ENCODE data around the gene PCBP2. TPM values are rescaled to one million over a fixed set of nuclear protein-coding genes. Genes with fewer than 3 reads are reported as not detected.

The PCBP2 gene
- total and polyA plus RNA-seq, 2 of the 4 experiments (the other 2 are of a cell fraction): 190 to 586 TPM

DNA sequence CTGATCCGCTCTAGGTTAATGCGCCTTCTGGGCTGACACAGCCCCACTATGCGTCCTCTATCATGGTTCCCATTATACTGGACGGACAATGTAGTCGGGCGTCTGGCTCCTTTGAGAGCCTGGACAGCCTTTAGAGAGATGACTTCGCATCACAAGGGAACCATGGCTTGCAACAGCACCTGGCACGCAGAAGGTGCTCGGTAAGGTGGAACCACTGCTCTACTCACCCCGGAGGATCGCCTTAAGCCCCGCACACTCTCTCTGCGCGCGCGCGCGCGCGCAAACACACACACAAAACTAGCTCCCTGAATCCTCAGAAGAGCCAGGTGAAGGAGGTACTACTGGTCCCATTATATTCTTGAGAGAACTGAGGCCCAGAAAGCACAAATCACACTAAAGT lies 40.3 kb downstream of the PCBP2 start:
- DNase-seq (no peak), ATAC-seq (ENCODE audit: low read depth) (no peak)
- H3K56ac ChIP-seq (ENCODE audit: extremely low read depth, insufficient read depth, low read length): peak overlapping the region; percentile 9; the same call in 1 of the 2 replicates
- H3K4me3 ChIP-seq (ENCODE audit: insufficient read depth, low read depth, low read length): no peak overlapping the region
- ChIA-PET CTCF (interaction anchor here (0.6 to 1.5 kb wide), 2 partner anchors 11 to 468 kb away, joined by 3 read pairs; no protein-coding TSS in a partner anchor), POLR2A (ENCODE audit: unreplicated experiment) (interaction anchor here (1.3 kb wide), 1 partner anchor 9 kb away, joined by 4 read pairs; the partner anchor contains the start of gene TARBP2)
- intact Hi-C loops (cut with micrococcal nuclease): no loop called here
- peak overlapping the region; percentile 86 for H3K4ac ChIP-seq (ENCODE audit: low read depth, low read length)
- peak overlapping the region; percentile 56; the same call in 1 of the 3 replicates for H2BK15ac ChIP-seq (ENCODE audit: low read depth, low read length)
- WGBS, 2 experiments (ENCODE audit: extremely low coverage in 2 of 2, insufficient read length in 1 of 2): 84% methylated on average over 6 of the region's 20 CpGs; no CpG with 5 or more reads in 1 of the 2 experiments
- peak overlapping the region; percentile 33 for H2AK9ac ChIP-seq (replicated peaks; ENCODE audit: low read depth, low read length, poor library complexity)
- H2AK5ac ChIP-seq (ENCODE audit: low read depth, low read length): peak overlapping the region; percentile 90; the same call in 1 of the 2 replicates
- no peak overlapping the region for H2AFZ ChIP-seq (replicated peaks; ENCODE audit: low read length, poor library complexity)
- peaks cover 27 to 77% of the 10 kb centered on the region in 2 experiments for H3K79me1 ChIP-seq (ENCODE audit: low read depth in 1 of 2, low read length in 2 of 2)
- 0 out of 2 replicates have a peak overlapping the region, but pooled peaks have one; percentile 42 for H2BK120ac ChIP-seq (ENCODE audit: low read depth, low read length)
- dilution Hi-C loops (cut with HindIII; ENCODE audit: low sequenced_read_pairs, unreplicated experiment): no loop called here
- peaks cover 8% of the 10 kb centered on the region for H3K36me3 ChIP-seq (ENCODE audit: control insufficient read depth, insufficient read depth, low read length)
- H3K4me1 ChIP-seq (ENCODE audit: control insufficient read depth, insufficient read depth, low read length): peaks cover 22% of the 10 kb centered on the region
- peaks cover 37% of the 10 kb centered on the region for H3K9me1 ChIP-seq (ENCODE audit: insufficient read depth, low read length)
- TF ChIP-seq CEBPB (IDR thresholded peaks at IDR 0.05; ENCODE audit: low read depth, low read length) (no peak), CHD1 (IDR thresholded peaks at IDR 0.05; ENCODE audit: low read depth, low read length) (no peak), MAZ (IDR thresholded peaks at IDR 0.05; ENCODE audit: borderline replicate concordance, low read depth, low read length) (no peak), MAFK (IDR thresholded peaks at IDR 0.05; ENCODE audit: low read depth, low read length) (no peak), RAD21 (IDR thresholded peaks at IDR 0.05; ENCODE audit: low read length) (no peak), NFE2L2 (IDR thresholded peaks at IDR 0.05; ENCODE audit: low read depth, low read length) (no peak)
- peak overlapping the region; percentile 31 for H4K91ac ChIP-seq (ENCODE audit: insufficient read depth, low read depth, low read length)
- peak overlapping the region; percentile 95; the same call in 1 of the 2 replicates for H3K27ac ChIP-seq (ENCODE audit: insufficient read depth, low read length)
- peaks cover 17% of the 10 kb centered on the region for H4K20me1 ChIP-seq (ENCODE audit: insufficient read depth, low read length)
- no peaks in the 10 kb centered on the region for H3K9me3 ChIP-seq (ENCODE audit: control insufficient read depth, insufficient read depth, low read length)
- peak overlapping the region; percentile 44 for H3K4me2 ChIP-seq (ENCODE audit: low read depth, low read length)
- H4K8ac ChIP-seq (ENCODE audit: low read depth in 2 of 2, low read length in 2 of 2): peak overlapping the region; percentile 72 to 80; a peak in 3 of 4 replicates
- peak overlapping the region; percentile 61; the same call in 1 of the 2 replicates for H3K9ac ChIP-seq (ENCODE audit: low read depth, low read length)
- H3K18ac ChIP-seq (ENCODE audit: low read depth, low read length): 0 out of 2 replicates have a peak overlapping the region, but pooled peaks have one; percentile 38
- H3K14ac ChIP-seq (replicated peaks; ENCODE audit: low read depth, low read length): peak overlapping the region; percentile 26; the same call in 1 of the 2 replicates
- H3K27me3 ChIP-seq (ENCODE audit: control insufficient read depth, insufficient read depth, low read length): no peaks in the 10 kb centered on the region
- H2BK5ac ChIP-seq (ENCODE audit: low read depth, low read length, poor library complexity, severe bottlenecking): no peak overlapping the region
- in situ Hi-C loops (cut with MboI; ENCODE audit: low sequenced_read_pairs): no loop called here
- H4K5ac ChIP-seq (ENCODE audit: low read depth, low read length): no peak overlapping the region; the same call in 1 of the 2 replicates
- BruUV-seq (replicated peaks): no TSS peak
- H2BK20ac ChIP-seq (ENCODE audit: low read depth, low read length): no peak overlapping the region
- peak overlapping the region; percentile 7; the same call in 1 of the 2 replicates for H3K23ac ChIP-seq (ENCODE audit: low read depth, low read length)

Data from IMR-90 (cell line).